Epithelial cell of esophagus (primary cell): ENCODE measurements around the gene RASSF3.
"Not testable (repeated sequence)": the region's sequence is repeated elsewhere in the genome, so short reads cannot be mapped to it uniquely, and the experiment has no call there.

Experiments used
- DNase-seq: peaks from one replicate; pipeline ENCODE4 v3.0.0; 2010; ENCODE audit warnings: low read depth
- H3K4me3 ChIP-seq: 2 replicates; pipeline ENCODE4 v1.5.1; 2011; ENCODE audit warnings: mild to moderate bottlenecking, low read length, control low read depth
- TF ChIP-seq, protein P1 (sequence below): IDR thresholded peaks from 2 replicates; pipeline ENCODE4 v1.5.1; 2011; ENCODE audit warnings: low read depth, mild to moderate bottlenecking, low read length, control low read depth, inconsistent platforms; ENCODE audit not compliant: insufficient read depth; ENCODE audit errors: missing control alignments

RASSF3 gene

DNA sequence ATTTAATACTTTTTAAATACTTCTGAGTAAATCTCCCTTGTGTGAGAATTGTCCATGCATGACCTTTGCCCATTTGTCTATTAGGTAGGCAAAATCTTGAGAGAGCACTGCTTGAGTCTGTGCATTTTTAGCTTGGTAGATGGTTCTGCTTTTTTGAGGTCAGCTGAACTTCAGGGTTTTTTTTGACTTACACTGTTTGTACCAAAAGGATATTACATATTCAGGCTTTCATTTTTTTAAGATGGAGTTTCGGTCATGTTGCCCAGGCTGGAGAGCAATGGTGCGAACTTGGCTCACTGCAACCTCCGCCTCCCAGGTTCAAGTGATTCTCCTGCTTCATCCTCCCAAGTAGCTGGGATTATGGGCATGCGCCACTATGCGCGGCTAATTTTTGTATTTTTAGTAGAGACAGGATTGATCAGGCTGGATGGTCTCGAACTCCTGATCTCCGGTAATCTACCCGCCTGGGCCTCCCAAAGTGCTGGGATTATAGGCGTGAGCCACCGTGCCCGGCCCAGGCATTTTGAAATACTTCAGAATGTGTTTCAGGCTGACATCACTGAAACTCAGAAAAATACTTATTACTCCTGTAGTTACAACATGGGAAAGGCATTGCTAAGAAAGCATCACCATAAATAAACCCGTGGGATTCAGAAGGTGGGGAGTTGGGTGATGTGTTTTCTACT, 11.1 kb downstream of the RASSF3 start:
- TF ChIP-seq, protein P1, sequence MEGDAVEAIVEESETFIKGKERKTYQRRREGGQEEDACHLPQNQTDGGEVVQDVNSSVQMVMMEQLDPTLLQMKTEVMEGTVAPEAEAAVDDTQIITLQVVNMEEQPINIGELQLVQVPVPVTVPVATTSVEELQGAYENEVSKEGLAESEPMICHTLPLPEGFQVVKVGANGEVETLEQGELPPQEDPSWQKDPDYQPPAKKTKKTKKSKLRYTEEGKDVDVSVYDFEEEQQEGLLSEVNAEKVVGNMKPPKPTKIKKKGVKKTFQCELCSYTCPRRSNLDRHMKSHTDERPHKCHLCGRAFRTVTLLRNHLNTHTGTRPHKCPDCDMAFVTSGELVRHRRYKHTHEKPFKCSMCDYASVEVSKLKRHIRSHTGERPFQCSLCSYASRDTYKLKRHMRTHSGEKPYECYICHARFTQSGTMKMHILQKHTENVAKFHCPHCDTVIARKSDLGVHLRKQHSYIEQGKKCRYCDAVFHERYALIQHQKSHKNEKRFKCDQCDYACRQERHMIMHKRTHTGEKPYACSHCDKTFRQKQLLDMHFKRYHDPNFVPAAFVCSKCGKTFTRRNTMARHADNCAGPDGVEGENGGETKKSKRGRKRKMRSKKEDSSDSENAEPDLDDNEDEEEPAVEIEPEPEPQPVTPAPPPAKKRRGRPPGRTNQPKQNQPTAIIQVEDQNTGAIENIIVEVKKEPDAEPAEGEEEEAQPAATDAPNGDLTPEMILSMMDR = no peak
- no peak overlapping the region for H3K4me3 ChIP-seq

GRCh38 chr12:64624035-64624434, 13.7 kb downstream of the RASSF3 start:
- TF ChIP-seq, protein P1 = no peak
- H3K4me3 ChIP-seq = no peak overlapping the region
- no peak for DNase-seq

More for the DNA sequence above, 11.1 kb downstream of the RASSF3 start:
- DNase-seq = peak; percentile 53

- peak; percentile 91 for DNase-seq
These were observed 15.2 kb downstream of the RASSF3 start for GRCh38 chr12:64625243-64626077.

GRCh38 chr12:64626588-64626987, 16.3 kb downstream of the RASSF3 start:
- DNase-seq, H3K4me3 ChIP-seq: not testable (repeated sequence)

More at GRCh38 chr12:64625243-64626077, 15.2 kb downstream of the RASSF3 start:
- TF ChIP-seq, protein P1 = no peak
- peak overlapping the region; percentile 34 for H3K4me3 ChIP-seq

DNA sequence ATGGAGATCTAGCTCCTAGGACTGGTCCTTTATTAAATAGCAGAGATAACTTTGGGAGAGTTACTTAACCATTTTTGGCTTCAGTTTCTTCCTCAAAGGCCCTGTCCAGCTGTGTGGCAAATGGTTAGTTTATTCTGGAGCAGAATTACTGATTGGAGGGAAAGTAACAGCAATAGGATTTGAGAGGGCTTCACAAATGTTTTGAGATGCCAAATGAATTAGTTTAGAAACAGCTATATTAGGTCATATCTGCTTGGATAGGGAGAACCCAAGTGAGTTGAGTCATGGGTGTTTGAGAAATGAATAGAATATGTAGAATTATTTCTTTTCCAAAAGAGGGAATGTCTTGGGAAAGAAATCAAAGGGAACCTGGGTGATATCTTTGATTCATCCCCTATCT, 17.5 kb downstream of the RASSF3 start:
- no peak overlapping the region for H3K4me3 ChIP-seq
- TF ChIP-seq, protein P1 = no peak
- peak; percentile 50 for DNase-seq

DNA sequence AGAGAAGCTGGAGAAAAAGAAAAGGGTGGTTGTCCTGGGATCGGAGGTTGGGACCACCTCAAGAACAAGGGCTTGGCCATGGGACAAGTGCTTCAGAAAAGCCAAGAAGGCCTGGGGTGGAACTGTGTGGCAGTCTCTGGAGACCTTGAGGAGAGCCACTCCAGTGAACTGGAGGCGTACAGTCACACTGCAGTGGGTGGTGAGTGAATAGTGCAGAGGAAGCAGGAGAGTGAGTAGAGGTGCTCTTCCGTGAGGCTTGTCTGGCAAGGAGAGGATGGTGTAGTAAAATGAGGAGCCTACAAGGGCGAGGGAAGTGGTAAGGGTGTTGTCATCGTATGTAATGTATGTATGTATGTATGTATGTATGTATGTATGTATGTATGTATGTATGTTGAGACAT, 20.9 kb downstream of the RASSF3 start:
- TF ChIP-seq, protein P1 = no peak
- no peak overlapping the region for H3K4me3 ChIP-seq
- no peak for DNase-seq
